ENCODE measurements around the gene TEC. TPM values are rescaled to one million over a fixed set of nuclear protein-coding genes. Genes with fewer than 3 reads are reported as not detected.

Gene TEC
- polyA plus RNA-seq, 1 donor (not counting 4 experiments of a cell fraction or from before 2014, with no cell fraction given), result 0.39 TPM

DNA sequence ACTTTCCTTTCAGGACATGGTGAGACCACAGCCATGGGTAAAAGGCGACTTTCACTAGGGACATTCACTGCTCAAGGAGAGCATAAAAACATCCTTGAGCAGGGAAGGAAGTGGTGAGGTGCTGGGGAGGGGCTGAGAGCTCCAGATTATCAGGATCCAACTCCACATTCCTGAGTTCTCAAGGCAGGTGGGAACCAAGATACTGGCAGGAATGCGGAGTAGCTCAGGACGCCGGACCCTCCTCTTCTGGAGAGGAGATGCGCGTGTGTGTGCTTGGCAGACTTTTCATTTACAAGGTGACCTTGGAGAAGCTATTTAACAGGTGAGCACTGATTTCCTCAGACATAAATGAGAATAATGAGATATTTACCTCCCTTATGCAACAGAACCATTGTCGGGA, 94.3 kb downstream of the TEC start:
- H3K79me2 ChIP-seq (ENCODE audit: control insufficient read depth, insufficient read depth, low read length), result no peaks in the 10 kb centered on the region
- no peaks in the 10 kb centered on the region for H4K20me1 ChIP-seq (ENCODE audit: control insufficient read depth, extremely low read depth, insufficient read depth, low read length)
- no peaks in the 10 kb centered on the region for H3K9me3 ChIP-seq (ENCODE audit: control insufficient read depth, low read depth, low read length)
- no peaks in the 10 kb centered on the region for H3K27me3 ChIP-seq (ENCODE audit: control insufficient read depth, extremely low read depth, insufficient read depth, low read length)
- FAIRE-seq (no peak), DNase-seq (ENCODE audit: low read depth, low spot score) (no peak)
- H3K9ac ChIP-seq (ENCODE audit: control insufficient read depth, extremely low read depth, insufficient read depth, low read length), result no peak overlapping the region
- peaks cover 12% of the 10 kb centered on the region for H3K4me1 ChIP-seq (ENCODE audit: control insufficient read depth, extremely low read depth, insufficient read depth, low read length)
- H3K4me2 ChIP-seq (ENCODE audit: control insufficient read depth, extremely low read depth, insufficient read depth, low read depth, low read length), result no peak overlapping the region
- no peaks in the 10 kb centered on the region for H3K36me3 ChIP-seq (ENCODE audit: control insufficient read depth in 2 of 2, extremely low read depth in 1 of 2, insufficient read depth in 2 of 2, low read length in 2 of 2)
- no peak overlapping the region for H3K27ac ChIP-seq (ENCODE audit: control insufficient read depth, insufficient read depth, low read length)
- no peak overlapping the region for H3K4me3 ChIP-seq (ENCODE audit: control insufficient read depth in 2 of 3, extremely low read depth in 1 of 3, insufficient read depth in 2 of 3, low read depth in 1 of 3, low read length in 3 of 3)
- H3K9me1 ChIP-seq (ENCODE audit: control insufficient read depth, extremely low read depth, insufficient read depth, low read length), result no peaks in the 10 kb centered on the region
- H2AFZ ChIP-seq (ENCODE audit: control insufficient read depth, low read length), result no peak overlapping the region
- dilution Hi-C loops (cut with MboI; ENCODE audit: extremely low pct_ligation_motif_present, low sequenced_read_pairs), result no loop called here
- TF ChIP-seq EZH2 (IDR thresholded peaks at IDR 0.05; ENCODE audit: low read length) (no peak), CTCF (optimal IDR thresholded peaks at IDR 0.05 in 1 of 3, IDR thresholded peaks at IDR 0.05 in 1 of 3, conservative IDR thresholded peaks at IDR 0.05 in 1 of 3; ENCODE audit: extremely low read depth in 1 of 3, insufficient read depth in 2 of 3, low read length in 3 of 3) (no peak)

- H3K9ac ChIP-seq (ENCODE audit: control insufficient read depth, extremely low read depth, insufficient read depth, low read length), result no peak overlapping the region
- H4K20me1 ChIP-seq (ENCODE audit: control insufficient read depth, extremely low read depth, insufficient read depth, low read length), result no peaks in the 10 kb centered on the region
- peak overlapping the region; percentile 89 for H2AFZ ChIP-seq (ENCODE audit: control insufficient read depth, low read length)
- no peaks in the 10 kb centered on the region for H3K9me3 ChIP-seq (ENCODE audit: control insufficient read depth, low read depth, low read length)
- TF ChIP-seq CTCF (optimal IDR thresholded peaks at IDR 0.05 in 1 of 3, IDR thresholded peaks at IDR 0.05 in 1 of 3, conservative IDR thresholded peaks at IDR 0.05 in 1 of 3; ENCODE audit: extremely low read depth in 1 of 3, insufficient read depth in 2 of 3, low read length in 3 of 3) (no peak), EZH2 (IDR thresholded peaks at IDR 0.05; ENCODE audit: low read length) (no peak)
- H3K27me3 ChIP-seq (ENCODE audit: control insufficient read depth, extremely low read depth, insufficient read depth, low read length), result no peaks in the 10 kb centered on the region
- H3K27ac ChIP-seq (ENCODE audit: control insufficient read depth, insufficient read depth, low read length), result peak overlapping the region; percentile 53
- DNase-seq (ENCODE audit: low read depth, low spot score) (peak; percentile 5), FAIRE-seq (peak; percentile 95)
- H3K4me3 ChIP-seq (ENCODE audit: control insufficient read depth in 2 of 3, extremely low read depth in 1 of 3, insufficient read depth in 2 of 3, low read depth in 1 of 3, low read length in 3 of 3), result no peak overlapping the region
- H3K4me1 ChIP-seq (ENCODE audit: control insufficient read depth, extremely low read depth, insufficient read depth, low read length), result peaks cover 12% of the 10 kb centered on the region
- H3K4me2 ChIP-seq (ENCODE audit: control insufficient read depth, extremely low read depth, insufficient read depth, low read depth, low read length), result peak overlapping the region; percentile 55
- no peaks in the 10 kb centered on the region for H3K36me3 ChIP-seq (ENCODE audit: control insufficient read depth in 2 of 2, extremely low read depth in 1 of 2, insufficient read depth in 2 of 2, low read length in 2 of 2)
- dilution Hi-C loops (cut with MboI; ENCODE audit: extremely low pct_ligation_motif_present, low sequenced_read_pairs), result no loop called here
- H3K9me1 ChIP-seq (ENCODE audit: control insufficient read depth, extremely low read depth, insufficient read depth, low read length), result no peaks in the 10 kb centered on the region
- H3K79me2 ChIP-seq (ENCODE audit: control insufficient read depth, insufficient read depth, low read length), result no peaks in the 10 kb centered on the region
Measured at GRCh38 chr4:48173056-48173991, 96.3 kb downstream of the TEC start.

Measured in keratinocyte (primary cell).